OCI-LY1 (cell line): ENCODE data around the gene TOR1A.

Experiments used
- H2AFZ ChIP-seq: fragments of 200-600 bp; sonication (generic), shearing (Covaris generic); 2 replicates; pipeline ENCODE4 v1.6.0; 2014; ENCODE audit warnings: antibody characterized with exemption, mild to moderate bottlenecking, low read length
- H3F3A ChIP-seq: fragments of 200-600 bp; sonication (generic), shearing (Covaris generic); 2 replicates; pipeline ENCODE4 v1.6.0; 2014; ENCODE audit warnings: mild to moderate bottlenecking, antibody characterized with exemption, low read length, moderate library complexity; ENCODE audit not compliant: insufficient read depth
- H3K27ac ChIP-seq: fragments of 200-600 bp; sonication (generic); 2 replicates; pipeline ENCODE4 v1.5.1; 2014; ENCODE audit warnings: low read length, mixed run types, mild to moderate bottlenecking, low read depth; ENCODE audit not compliant: poor library complexity, severe bottlenecking
- H3K27me3 ChIP-seq: fragments of 200-600 bp; sonication (generic); 2 replicates; pipeline ENCODE4 v1.6.0; 2014; ENCODE audit warnings: antibody characterized with exemption, mild to moderate bottlenecking, low read length, moderate library complexity; ENCODE audit not compliant: insufficient read depth
- H3K36me3 ChIP-seq: fragments of 200-600 bp; sonication (generic); 2 replicates; pipeline ENCODE4 v1.6.1; 2014; ENCODE audit warnings: mild to moderate bottlenecking, antibody characterized with exemption, low read length, moderate library complexity, mixed read lengths; ENCODE audit not compliant: insufficient read depth
- H3K4me1 ChIP-seq: fragments of 200-600 bp; sonication (generic); 2 replicates; pipeline ENCODE4 v1.5.1; 2014; ENCODE audit warnings: mild to moderate bottlenecking, low read length, moderate library complexity; ENCODE audit not compliant: insufficient read depth, severe bottlenecking
- H3K4me2 ChIP-seq: fragments of 200-600 bp; sonication (generic), shearing (Covaris generic); 2 replicates; pipeline ENCODE4 v1.6.1; 2014; ENCODE audit warnings: low read length
- H3K4me3 ChIP-seq: fragments of 200-600 bp; sonication (generic); 2 replicates; pipeline ENCODE4 v1.5.1; 2014; ENCODE audit warnings: low read length, low read depth, mild to moderate bottlenecking, mixed read lengths; ENCODE audit not compliant: poor library complexity, severe bottlenecking
- H3K79me2 ChIP-seq: fragments of 200-600 bp; shearing (Covaris generic); 2 replicates; pipeline ENCODE4 v1.6.1; 2016; ENCODE audit warnings: mixed run types, low read length, mixed read lengths; ENCODE audit not compliant: insufficient read depth
- H3K9ac ChIP-seq: fragments of 200-600 bp; sonication (generic), shearing (Covaris generic); 2 replicates; pipeline ENCODE4 v1.6.1; 2014; ENCODE audit warnings: mild to moderate bottlenecking, low read length, mixed read lengths
- H3K9me2 ChIP-seq: fragments of 200-600 bp; sonication (generic), shearing (Covaris generic); 2 replicates; pipeline ENCODE4 v1.6.1; 2014; ENCODE audit warnings: low read depth, mild to moderate bottlenecking, low read length, mixed read lengths
- H3K9me3 ChIP-seq: fragments of 200-600 bp; shearing (Covaris generic); 2 replicates; pipeline ENCODE4 v1.6.1; 2014; ENCODE audit warnings: low read length, mixed read lengths
- H4K20me1 ChIP-seq: fragments of 200-600 bp; sonication (generic), shearing (Covaris generic); 2 replicates; pipeline ENCODE4 v1.6.0; 2016; ENCODE audit warnings: mild to moderate bottlenecking, low read length; ENCODE audit not compliant: insufficient read depth
- CTCF ChIP-seq: fragments of 200-600 bp; sonication (generic), shearing (Covaris generic); IDR thresholded peaks from 2 replicates; pipeline ENCODE4 v1.5.1; 2017; ENCODE audit warnings: mild to moderate bottlenecking, antibody characterized with exemption, low read length, moderate library complexity, mixed read lengths
- EZH2 ChIP-seq: fragments of 200-600 bp; sonication (generic), shearing (Covaris generic); IDR thresholded peaks from 2 replicates; pipeline ENCODE4 v1.8.0; 2017; ENCODE audit warnings: borderline replicate concordance, mixed run types, mild to moderate bottlenecking, antibody characterized with exemption, low read length, moderate library complexity, mixed read lengths

Gene TOR1A

GRCh38 chr9:129868872-129869486 lies 45.0 kb upstream of the TOR1A start:
- Histone ChIP-seq H3K27me3 (no peaks in the 10 kb centered on the region), H4K20me1 (no peaks in the 10 kb centered on the region), H3K36me3 (no peaks in the 10 kb centered on the region), H3K79me2 (no peaks in the 10 kb centered on the region), H3K4me1 (peaks cover 12% of the 10 kb centered on the region), H3F3A (no peaks in the 10 kb centered on the region), H3K27ac (no peak overlapping the region), H3K9me3 (no peaks in the 10 kb centered on the region), H2AFZ (no peak overlapping the region), H3K4me2 (peak overlapping the region; percentile 42; the same call in 1 of the 2 replicates), H3K4me3 (no peak overlapping the region), H3K9ac (peak overlapping the region; percentile 5; the same call in 1 of the 2 replicates), H3K9me2 (no peaks in the 10 kb centered on the region)
- no peak for TF ChIP-seq EZH2

GRCh38 chr9:129868023-129868871 lies 44.3 kb upstream of the TOR1A start:
- Histone ChIP-seq H3K9me2 (no peaks in the 10 kb centered on the region), H3F3A (no peaks in the 10 kb centered on the region), H2AFZ (no peak overlapping the region), H3K27me3 (no peaks in the 10 kb centered on the region), H3K4me2 (0 out of 2 replicates have a peak overlapping the region, but pooled peaks have one; percentile 42), H3K27ac (no peak overlapping the region), H4K20me1 (no peaks in the 10 kb centered on the region), H3K4me3 (no peak overlapping the region), H3K36me3 (no peaks in the 10 kb centered on the region), H3K79me2 (no peaks in the 10 kb centered on the region), H3K9ac (no peak overlapping the region; the same call in 1 of the 2 replicates), H3K9me3 (no peaks in the 10 kb centered on the region), H3K4me1 (peaks cover 12% of the 10 kb centered on the region)
- TF ChIP-seq CTCF: no peak; the same call in 1 of the 2 replicates

- Histone ChIP-seq H3K27ac (no peak overlapping the region), H2AFZ (no peak overlapping the region), H3K4me3 (no peak overlapping the region), H3K36me3 (no peaks in the 10 kb centered on the region), H4K20me1 (no peaks in the 10 kb centered on the region), H3F3A (no peaks in the 10 kb centered on the region), H3K9me2 (no peaks in the 10 kb centered on the region), H3K27me3 (no peaks in the 10 kb centered on the region), H3K9me3 (no peaks in the 10 kb centered on the region), H3K79me2 (no peaks in the 10 kb centered on the region), H3K9ac (no peak overlapping the region), H3K4me1 (peaks cover 12% of the 10 kb centered on the region), H3K4me2 (no peak overlapping the region)
- peak; percentile 66 for TF ChIP-seq CTCF
- TF ChIP-seq EZH2: no peak
Observed at GRCh38 chr9:129867136-129868022, 43.4 kb upstream of the TOR1A start.
